T-helper 1 cell treated with Interleukin-12 subunit alpha and Interleukin-12 subunit beta and Interleukin-4 antibody, amounts not matched to agents 30 ng/mL and 1 ng/mL, for 36 hours (primary cell): ENCODE data around the gene IL6R. TPM values are rescaled to one million over a fixed set of nuclear protein-coding genes. Genes with fewer than 3 reads are reported as not detected.

ENCODE experiments used
- intact Hi-C: fragments of 100-400 bp; cut with micrococcal nuclease; formaldehyde crosslinking; loops from one replicate; pipeline ENCODE4 v1.15.1; 2024
- total RNA-seq: library from RNA; stranded (reverse); gene quantifications from 2 replicates; pipeline ENCODE4 v1.2.3, GENCODE V29; 2022

The IL6R gene
- total RNA-seq, 1 donor from 2014 or later, result 9.8 TPM

- intact Hi-C loops, result no loop called here
Observed at GRCh38 chr1:154423304-154423987, 18.3 kb downstream of the IL6R start.

GRCh38 chr1:154423988-154424326 lies 18.8 kb downstream of the IL6R start:
- intact Hi-C loops, result no loop called here

GRCh38 chr1:154425172-154425571 lies 20.0 kb downstream of the IL6R start:
- intact Hi-C loops, result no loop called here

GRCh38 chr1:154427173-154428139 lies 22.3 kb downstream of the IL6R start:
- intact Hi-C loops, result no loop called here

GRCh38 chr1:154429118-154429517 lies 24.0 kb downstream of the IL6R start:
- intact Hi-C loops, result no loop called here

- intact Hi-C loops, result no loop called here
Observed at GRCh38 chr1:154429841-154430611, 24.9 kb downstream of the IL6R start.

- intact Hi-C loops, result no loop called here
Observed at GRCh38 chr1:154430903-154431302, 25.8 kb downstream of the IL6R start.

GRCh38 chr1:154431586-154432373 lies 26.6 kb downstream of the IL6R start:
- intact Hi-C loops, result no loop called here

GRCh38 chr1:154433161-154433764 lies 28.1 kb downstream of the IL6R start:
- intact Hi-C loops, result no loop called here

GRCh38 chr1:154434346-154435085 lies 29.4 kb downstream of the IL6R start:
- intact Hi-C loops, result no loop called here

- intact Hi-C loops, result no loop called here
Observed at GRCh38 chr1:154435599-154436200, 30.6 kb downstream of the IL6R start.

GRCh38 chr1:154436433-154436832 lies 31.3 kb downstream of the IL6R start:
- intact Hi-C loops, result no loop called here

GRCh38 chr1:154440036-154440804 lies 35.1 kb downstream of the IL6R start:
- intact Hi-C loops, result no loop called here

- intact Hi-C loops, result no loop called here
Observed at GRCh38 chr1:154441241-154441888, 36.2 kb downstream of the IL6R start.

- intact Hi-C loops, result no loop called here
Observed at GRCh38 chr1:154442006-154442740, 37.0 kb downstream of the IL6R start.

- intact Hi-C loops, result no loop called here
Observed at GRCh38 chr1:154443274-154444013, 38.3 kb downstream of the IL6R start.

GRCh38 chr1:154445040-154445472 lies 39.9 kb downstream of the IL6R start:
- intact Hi-C loops, result no loop called here
